Activated T-cell treated with anti-CD3 and anti-CD28 coated beads for 48 hours (primary cell): ENCODE data around the gene BCAR1.
"Not testable (repeated sequence)": the region's sequence is repeated elsewhere in the genome, so short reads cannot be mapped to it uniquely, and the experiment has no call there.

ENCODE experiments used
- DNase-seq: peaks from one replicate; pipeline ENCODE4 v3.0.0-alpha.2; 2020; ENCODE audit warnings: low read depth

The BCAR1 gene

DNA sequence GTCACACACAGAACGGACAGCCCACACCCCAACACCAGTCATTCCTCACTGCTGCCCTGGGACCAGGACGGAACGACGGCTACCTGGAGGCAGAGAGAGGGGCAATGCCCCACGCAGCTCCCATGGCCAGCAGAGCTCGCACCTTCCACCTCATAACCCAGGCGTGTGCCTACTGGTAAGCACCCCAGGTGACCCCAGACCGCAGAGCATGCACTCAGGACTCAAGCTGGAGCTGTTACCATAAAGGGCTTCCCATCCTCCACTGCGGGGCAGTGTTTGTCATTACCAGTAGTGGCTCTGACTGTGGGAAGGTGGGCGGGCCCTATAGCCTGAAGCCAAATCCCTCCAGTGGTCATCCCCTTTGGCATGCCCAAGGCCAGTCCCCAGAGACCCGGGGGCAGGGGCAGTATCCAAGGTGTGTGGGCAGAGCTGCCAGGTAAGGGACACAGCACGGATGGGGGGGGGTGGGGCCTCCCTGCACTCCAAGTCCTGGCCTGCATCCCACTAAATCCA lies 4.7 kb upstream of the BCAR1 start:
- DNase-seq: no peak

DNA sequence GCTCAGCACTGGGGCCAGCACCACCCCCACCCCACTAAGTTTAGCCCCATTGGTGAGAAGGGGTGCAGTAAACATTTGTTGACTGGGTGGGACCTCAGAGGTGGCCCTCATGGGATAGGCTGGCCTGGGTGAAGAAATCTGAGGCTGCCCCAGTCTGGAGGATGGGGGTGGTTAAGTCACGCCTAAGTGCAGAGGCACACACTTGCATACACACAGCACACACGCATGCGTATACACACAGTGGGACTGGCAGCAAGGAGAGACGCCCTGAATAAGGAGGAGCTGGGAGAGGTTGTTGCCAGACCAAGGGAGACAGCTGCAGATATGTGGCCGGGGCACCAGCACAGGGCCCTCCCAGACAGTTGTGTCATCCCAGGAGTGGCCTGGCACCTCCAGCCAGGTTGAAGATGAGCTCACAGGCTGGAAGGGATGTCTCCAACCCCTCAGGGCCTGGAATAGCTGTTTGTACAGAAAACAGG lies 3.0 kb upstream of the BCAR1 start:
- DNase-seq: no peak

DNA sequence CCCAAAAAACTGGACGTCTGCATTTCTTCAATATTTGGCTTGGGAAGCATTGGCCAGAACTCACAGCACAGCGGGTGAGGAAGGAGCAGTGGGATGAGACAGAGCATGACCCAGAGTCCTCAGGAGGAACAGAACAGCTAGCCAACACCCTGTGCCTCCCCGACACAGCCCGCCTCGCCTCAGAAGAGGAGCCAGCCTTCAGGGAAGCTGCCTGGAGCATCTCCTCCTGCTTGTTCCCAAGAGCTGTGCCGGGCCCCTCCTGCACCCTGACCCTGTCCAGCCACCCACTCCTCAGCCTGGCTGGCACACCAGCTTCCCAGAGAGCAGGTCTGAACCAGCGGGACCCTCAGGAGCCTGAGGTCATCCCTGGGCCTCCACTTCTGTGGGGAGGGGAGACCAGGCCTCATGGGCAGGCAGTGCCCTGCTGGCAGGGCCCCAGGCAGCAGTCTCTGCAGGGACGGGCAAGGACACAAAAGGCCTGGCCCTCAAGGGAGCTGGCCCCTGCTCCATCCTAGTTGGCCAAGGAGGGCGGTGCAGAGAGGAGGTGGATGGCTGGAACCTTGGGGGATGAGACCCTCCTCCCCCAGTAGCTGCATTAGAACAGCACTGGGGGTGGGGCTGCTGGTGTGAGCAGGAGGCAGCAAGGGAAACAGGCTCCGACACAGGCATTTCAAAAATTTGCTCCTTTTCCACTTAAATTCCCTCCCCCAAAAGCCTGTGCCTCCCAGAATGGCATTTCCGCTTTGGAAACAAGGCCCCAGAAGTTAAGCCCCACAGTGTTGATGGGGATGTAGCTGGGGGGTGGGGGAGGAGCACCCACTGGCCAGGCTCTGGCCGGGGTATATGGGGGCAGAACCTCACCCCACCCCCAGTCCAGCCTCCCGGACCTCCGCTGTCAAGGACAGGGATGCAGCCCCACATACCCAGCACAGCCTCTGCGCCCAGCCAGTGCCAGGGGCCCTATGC lies 1.8 kb upstream of the BCAR1 start:
- DNase-seq: no peak

DNA sequence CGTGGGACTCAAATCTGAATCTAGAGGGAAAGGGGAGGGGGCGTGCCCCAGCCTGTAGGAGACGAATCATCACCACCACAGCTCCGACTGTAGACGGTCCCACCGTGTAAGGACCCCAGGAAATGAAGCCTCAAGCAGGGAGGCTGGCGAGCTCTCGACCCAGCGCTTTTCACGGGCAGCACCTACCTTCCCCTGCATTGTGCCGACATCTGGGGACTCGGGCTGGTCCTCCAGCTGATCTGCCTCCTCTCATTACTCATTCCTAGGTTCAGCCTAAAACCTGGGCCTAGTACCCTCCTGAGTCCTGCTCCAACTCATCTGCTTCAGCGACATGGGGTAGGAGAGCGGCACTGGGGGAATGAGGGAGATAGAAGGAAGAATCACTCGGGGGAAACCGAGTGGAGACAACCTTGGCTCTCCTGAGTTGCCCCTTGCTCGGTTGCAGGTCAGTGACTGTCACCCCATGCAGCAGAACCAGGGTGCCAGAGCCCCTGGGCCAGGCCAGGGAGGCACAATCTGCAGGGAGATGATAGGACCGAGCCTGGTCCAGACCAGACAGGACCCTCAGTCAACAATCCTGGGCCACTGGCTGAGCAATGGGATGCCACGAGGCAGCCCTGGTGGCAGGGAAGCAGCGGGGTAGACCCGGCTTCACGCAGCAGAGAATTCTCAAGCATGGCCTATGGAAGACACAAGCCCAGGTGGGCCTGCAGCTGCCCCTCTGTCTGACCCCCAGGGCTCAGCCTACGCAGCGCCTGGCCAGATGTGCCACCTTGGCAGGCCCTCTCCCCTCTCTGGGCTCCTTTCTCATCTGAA lies 833 bp upstream of the BCAR1 start:
- no peak for DNase-seq

DNA sequence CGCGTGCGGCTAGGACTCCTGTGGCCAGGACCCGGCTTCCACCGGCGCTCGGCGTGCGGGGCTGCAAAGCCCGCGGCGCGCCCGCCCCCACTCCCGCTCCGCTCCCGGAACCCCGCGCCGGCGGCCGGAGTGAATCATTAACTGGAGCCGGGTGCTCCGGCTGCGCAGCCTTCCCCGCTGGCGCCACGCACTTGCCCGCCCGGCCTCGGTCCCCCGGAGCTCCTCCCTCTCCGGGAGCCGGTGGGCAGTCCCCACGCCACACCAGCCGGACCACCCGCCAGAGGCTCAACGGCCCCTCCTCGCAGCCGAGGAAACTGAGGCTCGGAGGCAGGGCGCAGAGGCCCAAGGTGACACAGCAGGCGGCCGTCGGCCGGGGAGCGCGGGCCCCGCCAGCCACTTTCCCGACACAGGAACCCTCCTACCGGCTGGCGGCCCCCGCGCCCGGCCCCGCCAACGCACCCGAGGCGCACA lies 580 bp downstream of the BCAR1 start:
- DNase-seq: no peak

DNA sequence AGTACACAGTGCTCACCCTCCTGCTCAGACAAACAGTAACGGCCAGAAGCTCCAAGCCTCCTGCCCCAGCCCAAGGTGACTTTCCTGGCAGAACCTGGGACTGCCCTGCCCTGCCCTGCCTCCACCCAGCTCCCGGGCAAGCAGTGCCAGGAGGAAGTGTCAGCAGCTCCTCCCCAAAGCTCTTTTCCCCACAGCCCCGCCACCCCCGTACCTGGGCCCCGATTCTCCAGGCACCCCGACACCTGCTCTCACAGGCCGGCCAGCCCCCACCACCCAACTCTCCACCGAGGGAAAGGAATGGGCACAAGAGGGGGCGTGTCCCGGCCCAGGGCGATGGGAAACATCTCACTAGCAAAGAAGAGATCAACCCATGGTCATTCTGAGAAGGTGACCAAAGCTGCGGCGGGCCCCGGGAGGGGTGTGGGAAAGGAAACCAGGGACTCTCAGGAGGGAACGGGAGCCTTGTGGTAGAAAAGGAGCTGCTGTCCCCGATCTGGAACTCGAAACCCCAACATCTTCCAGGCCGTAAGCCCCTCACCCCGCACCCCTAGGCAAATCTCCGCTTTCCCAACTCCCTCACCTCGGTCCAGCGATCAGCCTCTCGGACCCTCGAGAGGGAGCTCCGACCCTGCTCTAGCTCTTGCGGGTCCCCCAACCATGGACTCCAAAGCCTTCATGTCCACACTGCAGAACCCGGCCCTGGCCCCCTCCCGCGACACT lies 1.2 kb downstream of the BCAR1 start:
- no peak for DNase-seq

DNA sequence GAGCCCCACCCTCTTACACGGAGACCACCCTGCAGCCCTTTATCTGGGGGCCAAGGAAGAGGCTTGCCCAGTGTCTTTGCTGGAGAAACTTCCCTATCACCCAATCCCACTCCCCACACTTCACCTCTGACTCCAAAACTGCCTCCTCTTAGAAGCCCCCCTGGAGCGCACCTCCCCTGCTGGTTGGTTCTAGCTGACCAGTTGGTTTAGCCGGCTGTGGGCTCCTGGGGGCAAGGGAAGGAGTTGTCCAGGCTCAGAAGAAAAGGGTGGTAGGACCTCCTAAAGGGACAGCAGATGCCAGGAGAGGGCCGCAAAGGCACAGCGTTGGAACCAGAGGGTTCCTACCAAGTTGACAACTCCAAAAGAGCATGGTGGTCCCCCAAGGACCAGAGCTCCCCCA lies 2.0 kb downstream of the BCAR1 start:
- no peak for DNase-seq

DNA sequence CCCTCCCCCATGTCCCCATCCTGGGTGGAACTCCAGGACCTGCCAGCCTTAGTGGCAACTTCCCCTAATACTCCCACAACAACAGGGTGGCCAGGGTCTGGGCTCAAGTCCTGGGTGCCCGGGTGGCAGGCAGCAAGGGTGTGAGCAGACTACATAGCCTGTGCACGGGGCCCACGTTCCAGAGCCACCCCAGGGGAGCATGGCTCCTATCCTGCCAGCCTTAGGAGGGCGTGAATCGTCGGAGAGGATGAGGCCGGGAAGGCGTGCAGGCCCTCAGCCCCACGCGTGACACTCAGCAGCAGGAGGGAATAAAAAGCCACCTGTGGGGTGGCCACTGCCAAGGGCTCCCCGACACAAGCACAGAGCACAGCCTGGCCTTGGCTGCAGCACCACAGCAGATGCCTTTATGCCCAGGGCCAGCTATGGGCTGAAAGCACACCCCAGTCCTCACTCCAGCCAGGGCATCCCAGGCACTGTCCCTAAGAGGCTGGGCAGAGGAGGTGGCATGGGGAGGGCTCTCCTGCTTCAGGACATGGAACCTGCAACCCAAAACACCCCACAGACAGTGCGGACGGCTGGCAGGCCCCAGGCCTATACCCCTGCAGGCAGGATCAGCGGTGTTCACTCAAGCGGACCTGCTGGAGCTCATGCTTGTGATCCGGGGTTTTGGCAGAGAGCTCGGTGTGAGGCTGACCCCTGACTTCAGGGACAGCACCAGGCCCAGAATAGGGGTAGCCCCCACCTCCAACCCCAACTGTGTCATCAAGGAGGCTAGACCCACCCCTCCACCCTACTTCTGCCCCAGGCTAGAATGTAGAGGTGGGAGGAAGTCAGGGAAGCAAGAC lies 2.7 kb downstream of the BCAR1 start:
- no peak for DNase-seq

DNA sequence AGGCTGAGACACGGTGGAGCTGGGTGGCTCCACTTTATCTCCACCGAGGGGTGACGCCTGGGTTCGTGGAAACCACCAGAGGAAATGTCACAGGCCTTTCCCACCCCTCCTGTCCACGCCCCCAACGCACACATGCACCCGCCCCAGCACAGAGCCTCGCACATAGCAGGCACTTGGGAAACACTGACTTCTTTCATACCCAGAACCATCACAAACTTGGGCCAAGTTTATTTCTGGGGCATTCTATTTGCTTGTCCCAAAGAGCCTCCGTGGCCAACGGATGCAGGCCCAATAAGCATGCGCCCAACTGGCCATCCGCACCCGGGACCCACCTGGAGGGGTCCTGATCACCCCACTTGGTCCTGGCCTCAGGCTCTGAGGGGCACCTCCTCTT lies 3.3 kb downstream of the BCAR1 start:
- no peak for DNase-seq

DNA sequence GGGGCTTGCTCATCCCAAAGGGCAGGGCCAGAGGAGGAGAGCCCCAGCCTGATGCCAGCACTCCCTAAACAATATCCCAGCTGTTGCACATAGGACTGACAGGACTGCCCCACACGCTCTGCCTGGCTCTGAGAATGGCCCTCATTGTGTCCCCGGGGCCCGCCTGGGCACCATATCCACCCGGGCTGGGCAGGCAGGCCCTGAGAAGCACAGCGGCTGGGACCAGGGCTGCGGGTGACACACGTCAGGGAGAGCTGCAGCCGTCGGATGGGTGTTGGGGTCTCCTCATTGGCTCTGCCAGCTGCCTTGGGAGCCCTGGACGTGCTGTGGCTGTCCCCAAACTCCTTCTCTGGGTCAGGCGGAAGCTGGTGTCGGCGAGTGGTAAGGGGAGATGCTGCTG lies 4.2 kb downstream of the BCAR1 start:
- DNase-seq: no peak

DNA sequence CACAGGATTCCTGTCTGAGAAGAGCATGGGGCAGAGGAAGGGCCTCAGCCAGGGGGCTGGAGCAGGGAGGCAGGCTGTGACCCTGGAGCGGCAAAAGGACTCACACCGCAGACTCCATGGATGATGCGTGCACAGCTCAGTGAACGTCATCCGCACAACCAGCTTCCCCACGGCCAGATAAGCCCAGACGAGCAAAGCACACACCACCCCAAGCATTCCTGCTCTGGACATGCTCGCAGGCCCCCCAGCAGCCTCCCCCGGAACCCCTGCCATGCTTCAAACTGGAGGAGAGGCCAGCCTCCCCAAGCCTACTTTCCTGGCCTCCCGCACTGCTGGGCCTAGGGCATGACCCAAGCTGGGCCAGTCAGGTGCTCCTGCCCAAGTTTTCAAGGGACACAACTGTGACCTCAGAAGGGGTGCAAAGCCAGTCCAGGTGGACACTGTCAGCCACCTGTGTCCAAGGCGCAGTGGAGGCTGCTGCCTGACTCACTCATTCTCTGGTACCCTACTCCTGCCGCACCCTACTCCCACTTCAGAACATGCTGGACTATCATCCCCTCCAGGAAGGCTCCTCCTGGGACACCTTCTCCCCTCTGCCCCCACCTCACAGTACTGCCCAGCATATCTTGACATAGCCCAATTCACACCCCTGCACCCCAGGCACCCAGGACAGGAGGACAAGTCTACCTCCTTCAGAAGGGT lies 4.8 kb downstream of the BCAR1 start:
- DNase-seq: no peak

DNA sequence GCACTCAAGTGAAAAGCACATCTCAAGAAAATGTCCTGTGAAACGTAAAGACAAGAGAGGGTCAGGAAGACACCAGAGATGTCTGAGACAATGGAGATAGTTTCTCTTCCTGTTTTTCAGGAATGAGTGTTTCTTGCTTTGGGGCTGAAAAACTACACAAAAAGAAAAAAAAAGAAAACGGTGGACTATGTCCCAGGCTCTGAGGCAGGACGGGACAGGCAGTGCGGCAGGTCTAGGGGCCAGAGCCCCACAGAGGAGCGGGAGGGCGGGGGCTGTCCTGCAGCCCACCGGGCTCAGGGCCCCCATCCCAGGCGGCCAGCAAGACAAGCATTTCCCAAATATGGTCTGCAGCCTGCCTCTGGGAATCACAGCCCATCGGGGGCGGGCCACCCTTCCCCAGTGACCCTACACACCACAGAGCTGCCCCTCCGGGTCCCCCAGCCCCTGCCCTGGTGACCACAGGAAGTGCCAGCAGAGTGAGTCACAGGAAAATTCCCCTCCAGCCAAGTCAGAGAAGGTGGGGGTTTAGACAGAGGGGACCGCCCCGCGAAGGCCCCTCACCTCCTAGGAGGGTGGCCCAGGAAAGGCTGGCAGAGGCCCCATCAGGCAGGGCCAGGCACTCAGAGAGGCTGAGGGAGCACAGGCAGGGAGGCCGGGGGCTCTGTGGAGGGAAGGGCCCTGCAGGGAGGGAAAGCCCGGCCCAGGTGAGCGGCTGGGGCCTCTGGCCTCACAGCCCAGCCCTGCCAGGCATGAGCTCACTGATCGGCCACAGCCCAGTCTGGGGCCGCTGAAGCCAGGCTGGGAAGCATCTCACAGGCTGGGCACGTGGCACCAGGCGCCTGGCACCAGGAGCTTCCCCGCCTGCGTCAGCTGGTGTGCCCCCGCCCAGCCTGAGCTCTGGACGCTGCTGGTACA lies 6.3 kb downstream of the BCAR1 start:
- DNase-seq: no peak

DNA sequence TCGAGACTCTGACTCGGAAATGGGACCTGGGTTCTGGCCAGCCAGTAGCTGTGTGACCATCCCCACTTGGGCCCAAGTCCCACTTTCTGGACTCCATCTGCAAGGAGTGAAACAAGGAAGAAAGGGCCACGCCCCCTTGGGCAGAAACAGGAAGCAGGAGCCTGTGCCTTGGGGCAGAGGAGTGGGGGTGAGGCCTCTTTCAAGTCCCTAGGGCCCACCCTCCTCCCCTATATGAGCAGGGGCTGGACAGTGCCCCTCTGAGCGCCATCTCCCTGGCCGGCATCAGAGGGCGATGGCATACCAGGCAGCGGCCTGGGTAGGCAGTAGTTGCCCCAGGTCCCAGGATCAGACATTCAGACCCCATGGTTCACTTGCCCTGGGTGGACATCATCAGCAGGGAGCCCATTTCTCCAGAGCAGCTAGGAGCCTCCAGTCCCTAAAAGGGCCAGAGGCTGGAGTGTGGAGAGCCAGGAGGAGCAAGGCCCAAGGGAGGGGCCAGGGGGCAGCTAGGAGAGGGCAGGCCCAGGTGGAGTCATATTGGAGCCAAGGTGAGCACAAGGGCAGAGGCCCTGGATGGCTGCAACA lies 7.1 kb downstream of the BCAR1 start:
- DNase-seq: no peak

DNA sequence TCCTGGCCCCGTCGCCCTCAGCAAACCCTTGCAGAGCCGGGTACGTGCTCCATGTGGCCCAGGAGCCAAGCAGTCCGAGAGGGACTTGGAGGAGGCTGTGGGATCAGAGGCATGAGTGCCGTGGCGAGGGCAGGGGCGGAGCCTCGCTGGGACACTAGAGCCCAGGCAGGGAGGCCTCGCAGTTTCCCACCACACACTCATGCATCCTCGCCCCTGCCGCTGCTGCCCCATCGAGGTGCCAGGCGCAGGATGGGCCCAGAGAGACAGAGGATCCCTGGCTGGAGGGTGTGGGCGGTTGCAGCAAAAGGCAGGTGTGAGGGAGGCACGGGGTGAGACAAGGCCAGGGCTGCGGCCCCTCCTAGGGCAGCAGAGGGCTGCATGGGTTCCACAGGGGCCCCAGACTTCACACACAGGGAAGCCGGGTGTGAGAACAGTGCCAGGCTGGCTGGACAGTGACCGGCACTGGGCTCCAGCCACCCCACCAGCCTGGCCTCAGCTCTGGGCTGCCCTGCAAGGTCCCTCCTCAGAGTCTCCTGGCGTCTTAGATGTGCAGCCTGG lies 7.7 kb downstream of the BCAR1 start:
- DNase-seq: no peak

DNA sequence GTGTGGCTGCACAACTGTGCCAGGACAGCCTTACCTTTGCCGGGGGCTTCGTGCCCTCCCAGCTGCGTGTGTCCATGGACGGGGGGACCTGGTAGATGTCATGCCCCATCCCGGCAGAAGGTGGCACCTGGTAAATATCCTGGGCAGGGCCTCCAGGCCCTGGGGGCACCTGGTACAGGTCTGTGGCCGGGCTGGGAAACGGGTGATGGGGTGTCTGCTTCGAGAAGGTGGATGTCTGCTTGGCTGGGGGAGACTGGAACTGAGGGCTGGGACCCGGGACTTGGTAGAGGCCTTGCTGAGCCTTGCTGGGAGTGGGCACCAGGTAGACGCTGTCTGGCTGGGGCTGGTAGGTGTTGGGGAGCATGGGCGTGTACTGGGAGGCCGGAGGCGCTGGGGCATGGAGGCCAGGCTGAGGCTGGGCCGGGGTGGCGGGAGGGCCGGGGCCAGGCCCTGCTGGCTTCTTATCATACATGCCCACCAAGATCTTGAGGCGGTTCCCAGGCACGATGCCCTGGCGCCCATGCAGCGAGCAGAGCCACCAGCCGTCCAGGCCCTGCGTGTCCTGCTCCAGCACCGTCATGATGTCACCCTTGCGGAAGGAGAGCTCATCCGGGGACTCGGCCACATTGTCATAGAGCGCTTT lies 8.9 kb downstream of the BCAR1 start:
- DNase-seq: not testable (repeated sequence)

DNA sequence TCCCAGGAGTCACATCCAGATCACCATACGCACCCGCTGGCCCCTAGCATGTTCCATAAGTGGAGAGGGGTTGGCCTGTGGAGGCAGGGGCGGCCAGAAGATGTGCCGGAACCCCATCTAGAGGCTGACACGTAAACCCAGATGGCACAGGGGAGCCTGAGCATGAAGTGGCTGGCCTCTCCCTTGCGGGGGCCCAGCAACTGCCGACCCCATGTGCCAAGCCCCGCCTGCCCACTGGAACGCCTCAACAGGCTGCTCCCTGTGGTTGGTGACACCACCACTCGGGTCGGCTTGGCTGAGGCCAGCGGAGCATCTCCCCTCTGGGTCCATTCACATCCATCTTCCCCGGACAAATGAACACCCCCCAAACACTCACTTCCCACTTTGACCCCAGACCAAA lies 9.5 kb downstream of the BCAR1 start:
- DNase-seq: no peak

DNA sequence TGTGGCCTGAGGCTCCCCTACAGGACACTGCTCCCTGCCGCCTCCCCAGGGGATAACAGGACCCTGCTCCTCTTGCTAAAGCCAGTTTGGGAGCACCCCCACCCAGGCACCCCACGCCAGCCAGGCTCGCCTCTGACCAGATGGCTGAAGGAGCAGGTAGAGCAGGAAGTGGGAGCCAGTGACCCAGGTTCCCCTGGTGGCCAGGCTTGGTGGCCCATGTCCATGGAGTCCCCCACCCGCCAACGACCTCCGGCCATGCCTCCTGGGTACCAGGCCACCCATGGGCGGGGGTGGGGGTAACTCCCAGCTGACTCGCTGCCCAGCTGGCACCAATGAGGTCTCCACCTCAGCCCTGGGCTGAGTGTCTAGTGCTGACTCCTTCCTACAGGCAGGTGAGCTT lies 10.0 kb downstream of the BCAR1 start:
- no peak for DNase-seq

DNA sequence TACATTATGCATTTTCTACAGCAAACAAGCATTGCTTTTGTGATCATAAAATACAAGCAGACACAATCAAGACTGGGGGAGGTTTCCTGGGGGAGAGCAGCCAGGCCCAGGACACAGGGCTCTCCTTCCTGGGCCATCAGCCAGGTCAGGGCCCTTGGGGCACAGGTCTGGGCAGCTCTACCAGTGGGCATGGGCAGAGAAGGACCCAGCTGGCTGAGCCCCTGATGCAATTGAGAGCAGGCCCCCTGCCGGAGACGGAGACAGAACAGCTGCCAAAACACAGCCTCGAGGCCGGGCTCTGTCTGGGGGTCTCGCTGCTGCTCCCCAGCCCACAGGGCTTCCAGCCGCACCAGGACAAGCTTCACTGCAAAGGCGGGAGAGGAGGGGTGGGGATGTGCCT lies 10.8 kb downstream of the BCAR1 start:
- not testable (repeated sequence) for DNase-seq
